ENCODE measurements around the gene WT1. TPM values are rescaled to one million over a fixed set of nuclear protein-coding genes. Genes with fewer than 3 reads are reported as not detected.

WT1 gene
- polyA plus RNA-seq, 3 donors from 2014 or later, result not detected

DNA sequence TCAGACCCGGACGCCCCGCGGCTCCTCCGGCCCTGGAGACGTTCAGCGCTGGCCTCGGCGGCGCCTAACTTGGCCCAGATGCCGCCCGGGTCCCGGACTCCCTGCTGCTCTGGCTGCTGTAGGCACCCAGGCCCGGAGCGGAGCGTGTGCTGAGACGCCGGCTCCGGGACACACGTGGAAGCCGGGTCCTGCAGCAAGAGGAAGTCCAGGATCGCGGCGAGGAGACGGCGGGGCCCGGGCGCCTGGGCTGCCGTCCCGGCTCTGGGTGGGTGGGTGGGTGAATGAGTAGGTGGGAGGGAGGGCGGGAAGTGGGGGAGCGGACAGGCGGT is 223 bp downstream of the WT1 start:
- H3K27ac Mint-ChIP-seq, result no peak overlapping the region
- H3K4me1 Mint-ChIP-seq, result peaks cover 3 to 5% of the 10 kb centered on the region in 2 donors
- peaks cover 0 to 2% (median 0%) of the 10 kb centered on the region in 6 donors for H3K9me3 Mint-ChIP-seq

DNA sequence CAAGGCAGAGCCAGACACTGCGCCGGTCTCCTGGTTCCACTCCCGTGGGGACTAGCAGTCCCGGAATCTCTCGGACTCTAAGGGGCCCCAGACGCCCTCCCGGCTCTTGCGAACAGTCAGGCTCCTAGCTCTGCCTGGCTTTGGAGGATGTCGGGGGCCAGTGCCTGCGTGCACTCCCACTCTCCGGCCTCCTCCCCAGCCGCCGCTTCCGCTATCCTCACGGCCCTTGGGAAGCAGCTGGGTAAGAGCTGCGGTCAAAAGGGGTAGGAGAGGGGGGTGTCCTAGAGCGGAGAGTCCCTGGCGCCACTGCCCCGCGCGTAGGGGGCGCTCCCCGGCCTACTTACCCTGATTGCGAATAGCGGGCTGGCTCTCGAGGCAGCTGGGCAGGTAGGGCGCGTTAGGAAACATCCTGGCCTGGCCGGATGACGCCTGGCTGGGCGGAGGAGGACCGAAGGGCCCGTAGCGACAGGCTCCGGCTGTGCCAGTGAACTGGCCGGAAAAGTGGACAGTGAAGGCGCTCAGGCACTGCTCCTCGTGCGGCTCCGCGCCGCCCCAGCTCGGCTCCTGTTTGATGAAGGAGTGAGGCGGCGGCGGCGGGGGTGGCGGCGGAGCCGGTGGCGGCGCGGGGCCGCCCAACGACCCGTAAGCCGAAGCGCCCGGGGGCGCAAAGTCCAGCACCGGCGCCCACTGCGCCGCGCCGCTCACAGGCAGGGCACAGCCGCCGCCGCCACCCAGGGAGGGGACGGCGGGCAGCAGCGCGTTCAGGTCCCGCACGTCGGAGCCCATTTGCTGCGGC is 785 bp downstream of the WT1 start:
- peaks cover 20 to 31% (median 25%) of the 10 kb centered on the region in 3 donors for H3K27me3 Mint-ChIP-seq (ENCODE audit: low read depth in 3 of 3)
- no peak overlapping the region for H3K4me3 Mint-ChIP-seq
- no peaks in the 10 kb centered on the region for H3K36me3 Mint-ChIP-seq
- H3K9me3 Mint-ChIP-seq, result peaks cover 0 to 4% (median 0%) of the 10 kb centered on the region in 6 donors
- peaks cover 3 to 5% of the 10 kb centered on the region in 2 donors for H3K4me1 Mint-ChIP-seq
- no peak overlapping the region for H3K27ac Mint-ChIP-seq
- no peak for DNase-seq

More for the DNA sequence above, 223 bp downstream of the WT1 start:
- no peak for DNase-seq
- Mint-ChIP-seq H3K36me3 (no peaks in the 10 kb centered on the region), H3K4me3 (no peak overlapping the region), H3K27me3 (ENCODE audit: low read depth in 3 of 3) (peaks cover 19 to 34% (median 26%) of the 10 kb centered on the region in 3 donors)

DNA sequence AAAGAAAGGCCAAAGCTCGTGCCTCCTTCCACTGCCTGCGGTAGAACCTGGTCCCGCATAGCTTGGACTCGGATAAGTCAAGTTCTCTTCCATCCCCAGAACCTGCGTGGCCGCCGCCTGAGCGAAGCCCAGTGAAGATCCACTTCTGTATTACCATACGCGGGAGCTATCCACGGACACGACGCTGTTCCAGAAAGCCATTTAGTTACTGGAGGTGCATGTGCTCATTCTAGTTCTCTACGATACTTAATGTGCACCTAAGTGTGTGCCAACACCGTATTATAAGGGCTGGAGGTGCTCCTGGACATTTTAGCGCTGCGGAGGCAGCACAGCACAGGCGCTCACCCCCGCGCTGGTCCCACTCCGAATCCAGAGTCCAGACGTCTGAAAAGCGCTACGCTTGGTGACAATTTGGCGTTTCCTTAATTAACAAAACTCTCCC is 1.4 kb downstream of the WT1 start:
- no peak for DNase-seq
- H3K9me3 Mint-ChIP-seq, result peaks cover 0 to 5% (median 0%) of the 10 kb centered on the region in 6 donors
- no peak overlapping the region for H3K27ac Mint-ChIP-seq
- peaks cover 20 to 29% (median 25%) of the 10 kb centered on the region in 3 donors for H3K27me3 Mint-ChIP-seq (ENCODE audit: low read depth in 3 of 3)
- no peaks in the 10 kb centered on the region for H3K36me3 Mint-ChIP-seq
- peaks cover 1 to 5% of the 10 kb centered on the region in 2 donors for H3K4me1 Mint-ChIP-seq
- no peak overlapping the region for H3K4me3 Mint-ChIP-seq

DNA sequence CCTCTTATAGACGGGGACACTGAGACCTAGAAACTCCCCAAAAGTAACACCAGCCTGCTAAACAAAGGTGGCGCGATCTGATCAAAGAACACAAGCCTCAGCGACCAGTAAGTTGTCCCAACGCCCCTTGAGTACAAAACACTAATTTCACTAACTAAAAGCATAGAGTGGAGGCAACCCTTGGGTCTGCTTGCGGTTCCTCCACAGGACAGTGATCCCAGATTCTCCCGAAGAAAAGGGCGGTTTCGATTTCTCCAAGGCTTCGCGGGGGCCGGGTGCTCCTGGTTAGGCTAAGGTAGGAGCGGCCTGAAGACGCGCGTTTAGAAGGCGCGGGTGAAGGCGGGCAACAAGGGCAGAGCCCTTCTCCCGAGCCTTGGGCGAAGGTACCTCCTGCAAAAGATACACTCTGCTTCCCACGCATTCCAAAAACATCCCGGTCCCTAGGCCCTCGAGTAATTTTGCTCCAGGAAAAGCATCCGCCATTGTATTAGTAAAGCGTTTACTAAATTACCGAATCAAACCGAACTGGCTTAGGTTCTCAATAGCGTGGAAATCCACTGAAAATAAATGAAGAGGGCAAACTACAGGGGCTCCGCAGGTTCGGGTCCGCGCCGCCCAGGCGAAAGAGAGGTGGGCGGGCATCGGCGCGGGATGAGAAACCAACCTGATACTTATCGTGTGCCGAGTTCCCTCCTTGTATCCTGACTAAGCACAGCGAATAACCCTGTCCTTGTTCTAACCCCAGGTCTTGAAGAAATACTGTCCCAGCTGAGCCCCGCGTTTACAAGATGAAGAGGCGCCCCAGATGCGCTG is 2.0 kb downstream of the WT1 start:
- Mint-ChIP-seq H3K4me1 (peaks cover 1 to 5% of the 10 kb centered on the region in 2 donors), H3K36me3 (no peaks in the 10 kb centered on the region), H3K9me3 (peaks cover 0 to 5% (median 0%) of the 10 kb centered on the region in 6 donors), H3K27ac (no peak overlapping the region), H3K4me3 (peak overlapping the region in 1 of 5 donors; percentile 13), H3K27me3 (ENCODE audit: low read depth in 3 of 3) (peaks cover 20 to 31% (median 25%) of the 10 kb centered on the region in 3 donors)
- no peak for DNase-seq

DNA sequence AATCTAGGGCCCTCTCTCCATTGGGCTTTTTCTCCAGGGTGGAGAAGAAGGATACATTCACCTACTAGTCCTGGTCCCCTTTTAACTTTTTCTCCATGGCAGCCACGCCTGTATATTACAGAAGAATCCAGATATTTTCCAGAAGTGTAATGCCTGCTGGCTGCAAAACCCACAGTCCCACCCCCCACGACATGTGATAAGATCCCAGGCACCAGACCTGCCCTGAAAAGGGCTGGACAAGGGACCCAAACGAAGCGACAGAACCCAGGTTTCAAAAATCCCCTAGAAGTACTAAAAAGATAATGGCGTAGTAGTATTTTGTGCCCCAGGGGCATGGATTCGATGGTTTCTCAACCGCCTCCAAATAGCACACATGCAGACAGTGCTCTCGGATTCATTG is 2.8 kb downstream of the WT1 start:
- peaks cover 16 to 34% (median 29%) of the 10 kb centered on the region in 3 donors for H3K27me3 Mint-ChIP-seq (ENCODE audit: low read depth in 3 of 3)
- H3K4me3 Mint-ChIP-seq, result peak overlapping the region in 1 of 5 donors; percentile 13
- DNase-seq, result no peak
- no peaks in the 10 kb centered on the region for H3K36me3 Mint-ChIP-seq
- H3K4me1 Mint-ChIP-seq, result peaks cover 1 to 5% of the 10 kb centered on the region in 2 donors
- H3K9me3 Mint-ChIP-seq, result peaks cover 0 to 5% (median 0%) of the 10 kb centered on the region in 6 donors
- H3K27ac Mint-ChIP-seq, result no peak overlapping the region

DNA sequence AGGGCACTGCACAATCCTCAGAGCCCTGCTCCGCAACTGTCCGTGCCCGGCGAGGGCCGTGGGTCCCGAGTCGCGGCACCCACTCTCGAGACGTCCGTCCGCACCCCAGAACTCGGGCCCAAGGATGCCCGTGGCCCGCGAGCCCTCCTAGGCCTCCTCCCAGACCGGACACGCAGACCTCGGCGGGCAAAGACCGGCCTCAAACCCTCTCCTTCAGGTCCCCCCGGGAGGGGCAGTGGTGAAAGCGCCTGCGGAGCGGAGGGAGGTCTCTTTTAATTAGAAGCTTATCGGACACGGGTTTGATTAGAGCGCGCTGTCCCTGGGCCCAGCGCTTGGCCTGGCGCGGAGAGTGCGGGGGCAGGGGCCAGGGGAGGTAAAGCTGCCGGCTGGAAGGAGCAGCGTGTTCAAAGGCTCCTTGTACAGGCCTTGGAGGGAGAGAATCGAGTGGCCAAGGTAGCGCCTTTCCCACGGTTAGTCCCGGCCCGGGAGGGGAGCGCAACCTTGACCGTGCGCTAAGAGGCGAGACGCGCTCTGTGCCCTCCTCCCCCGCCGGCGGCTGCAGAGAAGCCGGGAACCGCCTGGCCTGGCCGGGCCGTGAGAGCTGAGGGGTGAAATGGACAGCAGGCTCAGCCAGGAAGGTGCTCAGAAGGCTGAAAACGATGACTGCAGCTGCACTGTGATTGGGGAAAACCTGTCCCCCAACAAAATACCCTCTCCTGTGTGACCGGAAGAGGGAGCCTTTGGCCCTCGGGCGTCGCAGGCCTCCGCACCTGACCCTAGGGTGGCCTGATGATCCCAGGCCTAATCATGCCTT is 4.6 kb downstream of the WT1 start:
- H3K27me3 Mint-ChIP-seq (ENCODE audit: low read depth in 3 of 3), result peaks cover 19 to 29% (median 25%) of the 10 kb centered on the region in 3 donors
- H3K4me1 Mint-ChIP-seq, result peaks cover 1 to 5% of the 10 kb centered on the region in 2 donors
- no peak for DNase-seq
- H3K36me3 Mint-ChIP-seq, result no peaks in the 10 kb centered on the region
- H3K27ac Mint-ChIP-seq, result no peak overlapping the region
- no peak overlapping the region for H3K4me3 Mint-ChIP-seq
- H3K9me3 Mint-ChIP-seq, result peaks cover 0 to 3% (median 0%) of the 10 kb centered on the region in 6 donors

DNA sequence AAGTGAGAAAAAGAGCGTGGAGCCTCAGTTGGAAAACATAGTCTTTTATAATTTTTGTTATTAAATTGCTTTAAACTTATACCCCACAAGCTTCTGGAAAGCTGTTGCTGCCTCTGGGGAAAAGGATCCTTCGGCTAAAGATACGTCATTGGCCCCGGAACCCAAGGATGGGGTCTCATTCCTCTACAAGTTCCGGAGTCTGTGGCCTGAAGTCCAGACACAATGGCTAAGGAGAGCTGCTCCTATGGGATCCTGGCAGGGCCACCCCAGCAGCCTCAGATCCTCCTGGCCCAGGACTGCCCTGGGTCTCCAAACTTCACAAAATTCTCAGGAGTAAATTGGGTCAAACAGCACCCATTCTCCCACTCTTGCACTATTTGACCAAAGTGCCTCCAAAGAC is 5.9 kb downstream of the WT1 start:
- Mint-ChIP-seq H3K4me3 (no peak overlapping the region), H3K27ac (no peak overlapping the region), H3K27me3 (ENCODE audit: low read depth in 3 of 3) (peaks cover 19 to 38% (median 30%) of the 10 kb centered on the region in 3 donors), H3K9me3 (peaks cover 0 to 3% (median 0%) of the 10 kb centered on the region in 6 donors), H3K36me3 (no peaks in the 10 kb centered on the region), H3K4me1 (peaks cover 0 to 5% of the 10 kb centered on the region in 2 donors)
- no peak for DNase-seq

DNA sequence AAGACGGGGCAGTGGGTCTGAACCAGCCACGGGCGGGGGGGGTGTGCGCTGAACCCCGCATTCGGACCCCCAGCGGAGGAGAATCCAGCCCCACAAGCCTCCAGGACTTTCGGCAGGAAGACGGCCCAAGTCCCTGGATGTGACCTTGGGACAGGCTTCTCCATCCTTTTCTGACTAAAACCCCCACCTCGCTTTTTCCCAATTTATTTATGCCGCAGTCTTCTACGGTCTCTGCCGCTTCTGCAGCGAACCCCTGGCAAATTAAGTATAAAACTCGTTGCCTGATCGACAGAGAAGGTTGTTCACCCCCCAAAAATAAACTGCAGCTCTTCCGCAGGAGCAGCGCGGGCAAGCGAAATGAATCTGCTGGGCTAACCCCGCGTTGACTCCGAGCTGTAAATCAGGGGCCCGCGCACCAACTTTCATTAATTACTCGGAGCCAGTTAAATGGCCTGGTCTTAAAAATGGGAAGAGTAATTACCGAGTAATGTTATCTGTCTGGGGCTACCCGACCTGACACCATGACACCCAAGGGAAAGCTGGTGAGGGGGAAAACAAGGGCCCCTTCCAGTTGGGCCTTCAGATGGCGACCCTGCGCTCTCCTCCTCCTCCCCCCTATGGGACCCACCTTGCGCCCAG is 6.6 kb downstream of the WT1 start:
- H3K27ac Mint-ChIP-seq, result no peak overlapping the region
- H3K27me3 Mint-ChIP-seq (ENCODE audit: low read depth in 3 of 3), result peaks cover 20 to 39% (median 32%) of the 10 kb centered on the region in 3 donors
- DNase-seq, result no peak
- no peaks in the 10 kb centered on the region for H3K36me3 Mint-ChIP-seq
- peaks cover 0 to 5% of the 10 kb centered on the region in 2 donors for H3K4me1 Mint-ChIP-seq
- no peak overlapping the region for H3K4me3 Mint-ChIP-seq
- H3K9me3 Mint-ChIP-seq, result peaks cover 0 to 3% (median 0%) of the 10 kb centered on the region in 6 donors

DNA sequence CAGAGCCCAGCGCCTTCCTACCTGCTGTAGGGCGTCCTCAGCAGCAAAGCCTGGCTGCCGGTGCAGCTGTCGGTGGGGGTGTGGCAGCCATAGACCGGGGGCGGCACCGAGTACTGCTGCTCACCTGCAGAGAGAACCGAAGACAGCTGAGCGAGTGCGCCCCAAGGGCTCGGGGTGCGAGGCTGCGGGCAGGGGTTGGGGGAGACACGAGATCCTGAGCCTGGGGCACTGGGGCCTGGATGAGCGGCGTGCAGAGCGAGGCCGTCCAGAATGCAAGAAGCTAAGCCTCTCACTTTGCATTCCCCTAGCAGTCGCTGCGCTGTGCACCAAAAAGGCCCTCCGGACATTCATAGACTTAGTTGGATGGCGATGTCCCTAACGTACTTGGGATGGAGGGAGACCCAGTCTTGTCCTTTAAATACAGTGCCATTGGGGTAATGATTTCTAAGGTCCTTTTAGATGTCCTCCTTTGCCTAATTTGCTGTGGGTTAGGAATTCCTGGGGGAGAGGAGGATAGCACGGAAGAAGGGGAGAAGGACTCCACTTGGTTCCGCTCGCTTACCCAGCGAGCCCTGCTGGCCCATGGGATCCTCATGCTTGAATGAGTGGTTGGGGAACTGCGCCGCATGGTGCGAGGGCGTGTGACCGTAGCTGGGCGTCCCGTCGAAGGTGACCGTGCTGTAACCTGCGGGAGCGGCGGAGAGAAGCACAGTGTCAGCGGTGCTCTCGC is 7.2 kb downstream of the WT1 start:
- DNase-seq, result no peak
- Mint-ChIP-seq H3K9me3 (peaks cover 0 to 3% (median 0%) of the 10 kb centered on the region in 6 donors), H3K4me3 (no peak overlapping the region), H3K27me3 (ENCODE audit: low read depth in 3 of 3) (peaks cover 24 to 37% (median 35%) of the 10 kb centered on the region in 3 donors), H3K4me1 (peaks cover 0 to 3% of the 10 kb centered on the region in 2 donors), H3K36me3 (no peaks in the 10 kb centered on the region), H3K27ac (no peak overlapping the region)

DNA sequence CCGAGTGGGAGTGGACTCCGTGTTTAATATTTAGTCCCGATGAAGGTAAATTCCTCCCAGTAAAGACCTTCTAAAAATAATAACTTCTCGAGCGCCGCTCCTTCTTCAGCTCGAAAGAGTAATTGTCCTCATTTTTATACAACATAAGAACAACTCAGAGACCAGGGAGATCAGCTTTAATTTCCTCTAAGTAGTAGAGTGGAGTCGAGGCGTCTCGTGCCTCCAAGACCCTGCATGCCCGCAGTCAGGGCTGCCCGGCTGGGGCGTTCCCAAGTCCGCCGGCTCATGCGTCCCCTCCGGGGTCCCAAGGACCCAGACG is 7.8 kb downstream of the WT1 start:
- H3K27me3 Mint-ChIP-seq (ENCODE audit: low read depth in 3 of 3), result peaks cover 23 to 34% (median 31%) of the 10 kb centered on the region in 3 donors
- H3K4me3 Mint-ChIP-seq, result no peak overlapping the region
- no peak overlapping the region for H3K27ac Mint-ChIP-seq
- DNase-seq, result no peak
- peaks cover 0 to 3% (median 0%) of the 10 kb centered on the region in 6 donors for H3K9me3 Mint-ChIP-seq
- no peaks in the 10 kb centered on the region for H3K4me1 Mint-ChIP-seq
- H3K36me3 Mint-ChIP-seq, result no peaks in the 10 kb centered on the region

DNA sequence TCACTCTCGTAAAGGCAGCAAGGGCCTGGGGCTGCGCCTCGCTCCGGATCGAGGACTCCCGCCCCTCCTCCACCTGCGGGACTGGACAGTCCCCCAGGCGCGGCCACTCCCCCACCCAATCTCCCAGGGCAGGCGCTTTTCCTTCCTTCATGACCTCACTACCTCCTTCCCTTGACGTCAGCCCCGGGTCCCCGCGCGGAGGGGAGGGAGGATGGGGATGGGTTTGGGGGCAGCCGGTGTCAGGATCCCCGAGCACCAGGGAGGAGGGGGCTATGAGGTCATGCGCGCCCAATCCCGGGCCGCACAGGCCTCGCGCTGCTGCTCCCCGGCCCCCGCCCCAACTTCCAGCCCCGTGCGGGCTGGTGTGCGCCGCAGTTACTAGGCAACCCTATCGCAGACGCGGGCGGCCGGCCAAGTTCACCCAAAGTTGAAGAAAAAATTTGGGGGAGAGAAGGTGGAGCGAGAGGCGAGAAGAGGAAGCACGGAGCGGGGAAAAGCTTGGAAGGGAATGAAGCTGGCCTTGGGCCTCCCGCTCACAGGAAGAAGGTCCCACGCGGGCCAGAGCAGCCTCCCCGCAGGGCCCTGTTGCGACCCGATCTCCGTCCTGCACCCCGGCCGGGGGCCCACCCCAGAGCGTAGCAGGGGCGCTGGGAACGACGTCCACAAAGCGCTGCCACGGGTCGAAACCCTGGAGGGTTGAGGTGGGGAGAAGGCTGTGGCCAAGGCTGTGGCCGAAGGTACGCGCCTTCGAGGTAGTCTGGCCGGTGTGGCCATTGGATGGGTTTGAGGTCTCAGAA is 8.3 kb downstream of the WT1 start:
- Mint-ChIP-seq H3K27ac (no peak overlapping the region), H3K9me3 (peaks cover 0 to 3% (median 0%) of the 10 kb centered on the region in 6 donors), H3K4me1 (peaks cover 0 to 4% of the 10 kb centered on the region in 2 donors), H3K27me3 (ENCODE audit: low read depth in 3 of 3) (peaks cover 21 to 29% (median 29%) of the 10 kb centered on the region in 3 donors), H3K4me3 (no peak overlapping the region), H3K36me3 (no peaks in the 10 kb centered on the region)
- no peak for DNase-seq

DNA sequence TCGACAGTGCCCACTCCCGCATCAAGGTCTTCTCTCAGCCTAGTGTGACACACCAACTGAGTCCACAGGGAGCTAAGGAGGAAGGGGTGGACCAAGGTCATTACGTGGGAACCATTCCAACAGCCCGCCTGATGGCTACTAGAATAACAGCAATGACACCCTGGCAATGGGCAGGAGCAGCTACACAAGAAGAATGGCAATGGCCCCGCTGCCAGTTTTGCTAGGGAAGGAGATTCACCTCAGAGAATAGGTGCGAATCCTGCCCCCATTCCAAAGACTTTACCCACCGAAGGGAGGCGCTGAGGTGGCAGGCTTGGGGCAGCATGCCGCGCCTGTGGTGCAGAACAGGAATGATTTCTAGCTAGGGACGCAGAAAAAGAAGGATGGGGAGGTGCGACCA is 9.1 kb downstream of the WT1 start:
- H3K4me3 Mint-ChIP-seq, result peak overlapping the region in 1 of 5 donors; percentile 42
- peaks cover 0 to 3% (median 0%) of the 10 kb centered on the region in 6 donors for H3K9me3 Mint-ChIP-seq

More for the DNA sequence above, 9.1 kb downstream of the WT1 start:
- no peak for DNase-seq
- peaks cover 21 to 29% (median 26%) of the 10 kb centered on the region in 3 donors for H3K27me3 Mint-ChIP-seq (ENCODE audit: low read depth in 3 of 3)
- peaks cover 7 to 12% of the 10 kb centered on the region in 2 donors for H3K4me1 Mint-ChIP-seq
- H3K27ac Mint-ChIP-seq, result no peak overlapping the region
- no peaks in the 10 kb centered on the region for H3K36me3 Mint-ChIP-seq

Measured in immature natural killer cell (primary cell).